Panc1 (cell line): ENCODE data around the gene HEMK1. TPM values are rescaled to one million over a fixed set of nuclear protein-coding genes. Genes with fewer than 3 reads are reported as not detected.

Experiments
- ATAC-seq: fragments of 200-7000 bp; cut with Tn5 transposase; 2 replicates; pipeline ENCODE4 v1.9.1; 2020; ENCODE audit warnings: mild to moderate bottlenecking, moderate library complexity
- BruUV-seq: library from RNA; stranded (reverse); fragments of 400-500 nt; replicated peaks from 2 replicates; lab custom pipeline; 2021; lab: Mats Ljungman, UMichigan
- CTCF ChIA-PET: fragments of 300-600 bp; sonication (Branson Sonifier 250); formaldehyde crosslinking; loops from one replicate; lab custom pipeline; 2022; ENCODE audit warnings: antibody characterized with exemption; lab: Charles Lee
- POLR2A ChIA-PET: fragments of 300-600 bp; sonication (Branson Sonifier 250); formaldehyde crosslinking; loops from one replicate; lab custom pipeline; 2022; ENCODE audit warnings: antibody characterized with exemption; lab: Charles Lee
- DNase-seq: peaks from one replicate; pipeline ENCODE4 v3.0.0-alpha.2; 2010; ENCODE audit warnings: low read depth, low spot score
- H3K27ac ChIP-seq: 2 replicates; pipeline ENCODE4 v1.5.1; 2011; ENCODE audit warnings: mild to moderate bottlenecking, low read length, inconsistent platforms
- H3K27me3 ChIP-seq: fragments of 200-500 bp; sonication (Bioruptor generic); 2 replicates; pipeline ENCODE4 v1.6.0; 2014; ENCODE audit warnings: low read length, inconsistent platforms; ENCODE audit not compliant: control insufficient read depth, insufficient read depth
- H3K36me3 ChIP-seq: fragments of 200-500 bp; sonication (Bioruptor generic); 2 replicates; pipeline ENCODE4 v1.5.1; 2014; ENCODE audit warnings: inconsistent platforms, mild to moderate bottlenecking, low read length, moderate library complexity; ENCODE audit not compliant: control insufficient read depth, insufficient read depth
- H3K4me1 ChIP-seq: 2 replicates; pipeline ENCODE4 v1.5.1; 2011; ENCODE audit warnings: inconsistent platforms, mild to moderate bottlenecking, low read length, moderate library complexity; ENCODE audit not compliant: control insufficient read depth, insufficient read depth
- H3K4me3 ChIP-seq, 2 experiments: 2 replicates each; pipeline ENCODE4 v1.5.1; 2011 to 2012; ENCODE audit warnings: low read depth in 2 of 2, low read length in 2 of 2, mild to moderate bottlenecking in 2 of 2, inconsistent platforms in 1 of 2, moderate library complexity in 1 of 2
- H3K9me3 ChIP-seq: fragments of 200-500 bp; sonication (Bioruptor generic); 2 replicates; pipeline ENCODE4 v1.5.1; 2014; ENCODE audit warnings: low read depth, mild to moderate bottlenecking, inconsistent platforms, low read length, moderate library complexity; ENCODE audit not compliant: control insufficient read depth, insufficient read depth
- CTCF ChIP-seq: fragments of 450-650 bp; IDR thresholded peaks from 2 replicates; pipeline ENCODE4 v1.5.1; 2017; ENCODE audit warnings: mild to moderate bottlenecking
- POLR2AphosphoS5 ChIP-seq: IDR thresholded peaks from 2 replicates; pipeline ENCODE4 v1.6.1; 2012; ENCODE audit warnings: mild to moderate bottlenecking, low read depth, low read length, moderate library complexity
- REST ChIP-seq, 2 experiments: IDR thresholded peaks; 2 replicates each; pipeline ENCODE4 v1.6.1; 2011 to 2012; ENCODE audit warnings: low read depth in 2 of 2, control low read depth in 1 of 2, low read length in 1 of 2, mild to moderate bottlenecking in 1 of 2, moderate library complexity in 1 of 2; ENCODE audit not compliant: insufficient read depth in 1 of 2
- SIN3A ChIP-seq: IDR thresholded peaks from 2 replicates; pipeline ENCODE4 v1.6.1; 2012; ENCODE audit warnings: low read depth, mild to moderate bottlenecking, low read length, moderate library complexity, borderline replicate concordance; ENCODE audit not compliant: insufficient read depth
- TCF7L2 ChIP-seq: IDR thresholded peaks from 2 replicates; pipeline ENCODE4 v1.6.1; 2011; ENCODE audit warnings: mild to moderate bottlenecking, low read depth, low read length, inconsistent platforms
- in situ Hi-C: cut with HindIII; loops from 2 replicates; pipeline ENCODE4 v1.10.0; 2016; ENCODE audit warnings: low sequenced_read_pairs, low pct_unique_long_range_greater_than_20kb
- intact Hi-C: fragments of 100-400 bp; cut with micrococcal nuclease; formaldehyde crosslinking; loops from one replicate; pipeline ENCODE4 v1.10.0; 2022; ENCODE audit not compliant: unreplicated experiment
- total RNA-seq: library from RNA; stranded (reverse); gene quantifications from one replicate; pipeline ENCODE4 v1.2.1, GENCODE V29; 2021; ENCODE audit not compliant: unreplicated experiment

Gene HEMK1
- total RNA-seq, 1 experiment from 2014 or later = 12.1 TPM

DNA sequence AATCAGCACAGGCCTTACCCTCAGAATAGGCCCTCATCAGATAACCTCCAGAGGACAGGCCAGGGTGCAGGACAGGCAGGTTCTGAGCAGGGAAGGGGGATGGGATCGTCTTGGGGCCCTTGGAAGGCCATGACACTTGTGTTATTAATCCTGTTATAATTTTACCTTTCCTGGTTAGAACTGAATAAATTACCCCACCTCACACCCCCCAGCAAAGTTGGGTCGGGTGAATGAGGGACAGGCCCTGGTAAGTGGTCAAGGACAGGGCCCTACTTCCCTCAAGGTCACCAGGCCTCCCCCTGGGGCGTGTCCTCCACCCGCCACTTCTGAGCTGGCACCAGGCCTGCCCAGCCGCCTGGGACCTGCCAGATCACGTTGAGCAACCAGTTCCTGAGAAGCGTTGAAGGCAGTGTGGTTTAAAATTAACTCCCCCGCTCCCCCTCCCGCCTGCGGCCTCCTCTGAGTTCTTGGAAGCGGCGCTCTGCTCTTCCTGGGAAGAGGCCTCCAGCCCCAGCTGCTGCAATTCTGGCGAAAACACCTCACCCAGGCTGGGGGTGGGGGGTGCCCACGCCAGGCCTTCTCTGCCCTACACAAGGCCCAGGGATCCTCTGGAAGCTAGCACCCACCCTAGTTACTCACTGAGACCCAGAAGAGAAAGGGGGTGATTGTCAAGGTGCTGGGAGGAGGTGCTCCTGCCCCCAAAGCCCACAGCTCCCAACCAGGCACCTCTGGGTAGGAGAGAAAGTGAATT is 31.7 kb downstream of the HEMK1 start:
- no TSS peak for BruUV-seq
- intact Hi-C loops = no loop called here

DNA sequence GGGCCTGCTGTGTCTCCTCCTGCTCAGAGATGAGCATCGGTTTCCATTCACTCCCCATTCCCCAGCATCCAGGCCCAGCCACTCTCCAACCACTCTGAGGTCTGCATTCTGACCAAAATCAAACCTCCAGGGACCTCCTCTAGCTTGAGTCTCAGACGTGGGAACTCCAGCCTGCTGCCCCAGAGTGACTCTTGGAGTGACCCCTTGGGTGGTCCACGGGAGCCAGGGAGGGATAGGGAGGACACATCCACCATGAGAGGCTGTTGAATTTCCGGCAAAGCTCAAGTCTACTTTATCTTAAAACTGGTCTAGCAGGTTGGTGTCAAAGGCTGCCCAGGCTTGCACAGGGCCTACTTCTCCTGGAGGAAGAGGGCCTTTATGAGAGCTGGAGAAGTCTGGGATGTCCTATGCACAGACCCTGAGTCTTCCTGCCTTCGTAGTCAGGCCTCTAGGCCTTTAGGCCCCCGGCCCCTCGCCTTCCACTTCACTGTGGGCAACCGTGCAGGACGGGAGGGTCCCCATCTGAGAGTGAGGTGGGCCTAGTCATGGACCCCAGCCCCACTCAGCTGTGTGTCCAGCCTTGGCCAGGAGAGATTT is 33.4 kb downstream of the HEMK1 start:
- H3K27ac ChIP-seq = no peak overlapping the region
- intact Hi-C loops (no loop called here), in situ Hi-C loops (no loop called here)
- no peaks in the 10 kb centered on the region for H3K36me3 ChIP-seq
- DNase-seq (no peak), ATAC-seq (no peak)
- peaks cover 11% of the 10 kb centered on the region for H3K4me1 ChIP-seq
- POLR2A ChIA-PET = no interaction called here
- H3K27me3 ChIP-seq = no peaks in the 10 kb centered on the region
- H3K9me3 ChIP-seq = no peaks in the 10 kb centered on the region
- BruUV-seq = no TSS peak
- CTCF ChIA-PET = no interaction called here
- H3K4me3 ChIP-seq = no peak overlapping the region
- TF ChIP-seq CTCF = no peak
- no peak for TF ChIP-seq POLR2AphosphoS5
- TF ChIP-seq REST (IDR thresholded peaks at IDR 0.05; ENCODE audit: insufficient read depth in 1 of 2, low read depth in 2 of 2, low read length in 1 of 2) = no peak
- no peak for TF ChIP-seq TCF7L2

More for the DNA sequence above, 31.7 kb downstream of the HEMK1 start:
- Histone ChIP-seq H3K4me3 (no peak overlapping the region), H3K36me3 (no peaks in the 10 kb centered on the region), H3K9me3 (no peaks in the 10 kb centered on the region), H3K4me1 (peaks cover 11% of the 10 kb centered on the region), H3K27ac (no peak overlapping the region), H3K27me3 (no peaks in the 10 kb centered on the region)
- ChIA-PET CTCF (no interaction called here), POLR2A (no interaction called here)
- DNase-seq (no peak), ATAC-seq (0 out of 2 replicates have a peak, but pooled peaks have one; percentile 29)
- in situ Hi-C loops = no loop called here
- TF ChIP-seq CTCF = no peak
- no peak for TF ChIP-seq POLR2AphosphoS5
- no peak for TF ChIP-seq SIN3A
- no peak for TF ChIP-seq TCF7L2
- no peak for TF ChIP-seq REST (IDR thresholded peaks at IDR 0.05; ENCODE audit: insufficient read depth in 1 of 2, low read depth in 2 of 2, low read length in 1 of 2)
